Natural killer cell treated with Interleukin-12 subunit alpha and Interleukin-12 subunit beta and Interleukin-15 and Interleukin-18, amount 100 ng/mL, for 72 hours (primary cell): ENCODE data around the gene GSTM5. TPM values are rescaled to one million over a fixed set of nuclear protein-coding genes. Genes with fewer than 3 reads are reported as not detected.
"Not testable (repeated sequence)": the region's sequence is repeated elsewhere in the genome, so short reads cannot be mapped to it uniquely, and the experiment has no call there.

ENCODE experiments used
- ATAC-seq, 2 donors: fragments of 150-1000 bp; cut with Tn5 transposase in 1 of 2; sonication (Bioruptor Pico), chemical (Tn5 transposase) in 1 of 2; 2 replicates each; pipeline ENCODE4 v1.10.0; 2021
- DNase-seq: peaks from one replicate; pipeline ENCODE4 v3.0.0; 2022; ENCODE audit warnings: low spot score
- H3K27ac Mint-ChIP-seq, 2 donors: 1 replicate in 1 of 2; 2 replicates in 1 of 2; pipeline ENCODE4 v1.8.0; 2022; ENCODE audit warnings: mixed read lengths in 2 of 2, mild to moderate bottlenecking in 1 of 2, moderate library complexity in 1 of 2
- H3K27me3 Mint-ChIP-seq, 2 donors: 1 replicate in 1 of 2; 2 replicates in 1 of 2; pipeline ENCODE4 v1.8.0; 2022; ENCODE audit warnings: mixed read lengths in 2 of 2
- H3K36me3 Mint-ChIP-seq: one replicate; pipeline ENCODE4 v1.8.0; 2022; ENCODE audit warnings: mixed read lengths
- H3K4me1 Mint-ChIP-seq, 2 donors: 1 replicate in 1 of 2; 2 replicates in 1 of 2; pipeline ENCODE4 v1.8.0; 2022; ENCODE audit warnings: low read depth in 2 of 2, mixed read lengths in 2 of 2, mild to moderate bottlenecking in 1 of 2
- H3K4me3 Mint-ChIP-seq: one replicate; pipeline ENCODE4 v1.8.0; 2022; ENCODE audit warnings: mixed read lengths
- H3K9me3 Mint-ChIP-seq: 2 replicates; pipeline ENCODE4 v1.8.0; 2022; ENCODE audit warnings: mixed read lengths
- total RNA-seq, 2 donors: library from RNA; stranded (reverse); gene quantifications; one replicate each; pipeline ENCODE4 v1.2.3, GENCODE V29; 2022

Gene GSTM5
- total RNA-seq, 2 donors from 2014 or later = not detected

GRCh38 chr1:109765483-109765815 lies 53.4 kb downstream of the GSTM5 start:
- H3K9me3 Mint-ChIP-seq = no peaks in the 10 kb centered on the region
- no peak for DNase-seq
- no peak for ATAC-seq
- H3K27ac Mint-ChIP-seq = no peak overlapping the region
- H3K4me3 Mint-ChIP-seq = no peak overlapping the region
- peaks cover 6 to 8% of the 10 kb centered on the region in 2 donors for H3K27me3 Mint-ChIP-seq
- no peaks in the 10 kb centered on the region for H3K4me1 Mint-ChIP-seq
- no peaks in the 10 kb centered on the region for H3K36me3 Mint-ChIP-seq

GRCh38 chr1:109765896-109766615 lies 54.0 kb downstream of the GSTM5 start:
- H3K4me3 Mint-ChIP-seq = no peak overlapping the region
- no peaks in the 10 kb centered on the region for H3K4me1 Mint-ChIP-seq
- H3K9me3 Mint-ChIP-seq = no peaks in the 10 kb centered on the region
- H3K27ac Mint-ChIP-seq = no peak overlapping the region
- no peak for ATAC-seq
- H3K27me3 Mint-ChIP-seq = peaks cover 6 to 8% of the 10 kb centered on the region in 2 donors
- DNase-seq = peak; percentile 37
- H3K36me3 Mint-ChIP-seq = no peaks in the 10 kb centered on the region

DNA sequence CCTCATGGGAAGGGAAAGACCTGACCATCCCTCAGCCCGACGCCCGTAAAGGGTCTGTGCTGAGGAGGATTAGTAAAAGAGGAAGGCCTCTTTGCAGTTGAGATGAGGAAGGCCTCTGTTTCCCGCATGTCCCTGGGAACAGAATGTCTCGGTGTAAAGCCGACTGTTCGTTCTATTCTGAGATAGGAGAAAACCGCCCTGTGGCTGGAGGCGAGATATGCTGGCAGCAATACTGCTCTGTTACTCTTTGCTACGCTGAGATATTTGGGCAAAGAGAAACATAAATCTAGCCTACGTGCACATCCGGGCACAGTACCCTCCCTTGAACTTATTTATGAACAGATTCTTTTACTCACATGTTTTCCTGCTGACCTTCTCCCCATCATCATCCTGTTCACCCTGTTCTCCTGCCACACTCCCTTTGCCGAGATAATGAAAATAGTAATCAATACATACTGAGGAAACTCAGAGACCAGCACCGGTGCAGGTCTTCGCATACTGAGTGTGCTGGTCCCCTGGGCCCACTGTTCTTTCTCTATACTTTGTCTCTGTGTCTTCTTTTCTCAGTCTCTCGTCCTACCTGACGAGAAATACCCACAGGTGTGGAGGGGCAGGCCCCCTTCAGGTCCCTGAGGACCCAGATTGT lies 55.1 kb downstream of the GSTM5 start:
- ATAC-seq, H3K36me3 Mint-ChIP-seq, H3K4me3 Mint-ChIP-seq, H3K9me3 Mint-ChIP-seq, DNase-seq, H3K4me1 Mint-ChIP-seq, H3K27me3 Mint-ChIP-seq, H3K27ac Mint-ChIP-seq: not testable (repeated sequence)

Other genes starting within 250 kb of the GSTM5 start
- gene SYPL2, start 245.7 kb upstream of the GSTM5 start, total RNA-seq = not detected
- gene ATXN7L2, start 228.3 kb upstream of the GSTM5 start, total RNA-seq = 10 to 100 TPM in 1 of 2 donors, 1 to 10 TPM in 1; 8.4 to 19.9 TPM
- gene CYB561D1, start 218.2 kb upstream of the GSTM5 start, total RNA-seq = 10 to 100 TPM; 13.1 to 18.7 TPM
- gene AMIGO1, start 202.5 kb upstream of the GSTM5 start, total RNA-seq = 1 to 10 TPM in 1 of 2 donors, under 1 TPM in 1; 0.90 to 1.0 TPM
- not detected for gene GPR61, start 172.4 kb upstream of the GSTM5 start, total RNA-seq
- gene GNAI3, start 163.6 kb upstream of the GSTM5 start, total RNA-seq = 1 to 10 TPM; 8.9 to 10.0 TPM
- under 1 TPM in 1 of 2 donors, not detected in 1; 0.64 TPM for gene GNAT2, start 92.6 kb upstream of the GSTM5 start, total RNA-seq
- 100 to 1,000 TPM in 1 of 2 donors, 10 to 100 TPM in 1; 79.0 to 144 TPM for gene AMPD2, start 92.4 kb upstream of the GSTM5 start, total RNA-seq
- 10 to 100 TPM in 1 of 2 donors, 1 to 10 TPM in 1; 8.4 to 25.1 TPM for gene GSTM4, start 56.2 kb upstream of the GSTM5 start, total RNA-seq
- 10 to 100 TPM in 1 of 2 donors, 1 to 10 TPM in 1; 3.6 to 10.8 TPM for gene GSTM2, start 44.2 kb upstream of the GSTM5 start, total RNA-seq
- 10 to 100 TPM in 1 of 2 donors, not detected in 1; 43.1 TPM for gene GSTM1, start 24.4 kb upstream of the GSTM5 start, total RNA-seq
- 1 to 10 TPM; 2.3 to 4.0 TPM for gene GSTM3, start 28.8 kb downstream of the GSTM5 start, total RNA-seq
- gene EPS8L3, start 51.7 kb downstream of the GSTM5 start, total RNA-seq = not detected
- 10 to 100 TPM in 1 of 2 donors, 1 to 10 TPM in 1; 5.6 to 24.1 TPM for gene CSF1, start 198.6 kb downstream of the GSTM5 start, total RNA-seq